Stimulated activated CD8-positive, alpha-beta memory T cell treated with anti-CD3 and anti-CD28 coated beads, Interleukin-12 subunit alpha, Interleukin-12 subunit beta, amount 100 ng/mL, for 24 hours (primary cell): Measurements from ENCODE around the gene OR9A4.
"Not testable (repeated sequence)": the region's sequence is repeated elsewhere in the genome, so short reads cannot be mapped to it uniquely, and the experiment has no call there.

Experiments used
- DNase-seq: peaks from one replicate; pipeline ENCODE4 v3.0.0-alpha.2; 2020; ENCODE audit errors: extremely low read depth

Gene OR9A4

GRCh38 chr7:141916099-141916498, at the start of gene OR9A4:
TSS of gene OR9A4 (plus strand) at chr7:141916399. CDS start at chr7:141918876, 2,477 bp downstream.
- no peak for DNase-seq

GRCh38 chr7:141866974-141867373, 49.2 kb upstream of the OR9A4 start:
- DNase-seq: no peak

- no peak for DNase-seq
Measured at GRCh38 chr7:141872931-141873330, 43.3 kb upstream of the OR9A4 start.

- DNase-seq: no peak
Measured at GRCh38 chr7:141874787-141875186, 41.4 kb upstream of the OR9A4 start.

- no peak for DNase-seq
Measured at GRCh38 chr7:141875453-141875852, 40.7 kb upstream of the OR9A4 start.

- DNase-seq: no peak
Measured at GRCh38 chr7:141876371-141876770, 39.8 kb upstream of the OR9A4 start.

- no peak for DNase-seq
Measured at GRCh38 chr7:141877365-141877764, 38.8 kb upstream of the OR9A4 start.

- DNase-seq: no peak
Measured at GRCh38 chr7:141880960-141881359, 35.2 kb upstream of the OR9A4 start.

GRCh38 chr7:141884539-141885225, 31.5 kb upstream of the OR9A4 start:
- DNase-seq: no peak

- no peak for DNase-seq
Measured at GRCh38 chr7:141889321-141889720, 26.9 kb upstream of the OR9A4 start.

- DNase-seq: no peak
Measured at GRCh38 chr7:141891336-141891735, 24.9 kb upstream of the OR9A4 start.

- DNase-seq: not testable (repeated sequence)
Measured at GRCh38 chr7:141899366-141899765, 16.8 kb upstream of the OR9A4 start.

GRCh38 chr7:141906285-141906684, 9.9 kb upstream of the OR9A4 start:
- no peak for DNase-seq

GRCh38 chr7:141911391-141911790, 4.8 kb upstream of the OR9A4 start:
- no peak for DNase-seq

GRCh38 chr7:141915565-141915964, 634 bp upstream of the OR9A4 start:
- no peak for DNase-seq

- no peak for DNase-seq
Measured at GRCh38 chr7:141920281-141920680, 4.1 kb downstream of the OR9A4 start.

- no peak for DNase-seq
Measured at GRCh38 chr7:141928146-141928844, 12.1 kb downstream of the OR9A4 start.

GRCh38 chr7:141928845-141929195, 12.6 kb downstream of the OR9A4 start:
- DNase-seq: no peak

GRCh38 chr7:141930211-141930610, 14.0 kb downstream of the OR9A4 start:
- no peak for DNase-seq

- DNase-seq: no peak
Measured at GRCh38 chr7:141941075-141941474, 24.9 kb downstream of the OR9A4 start.

GRCh38 chr7:141943846-141944245, 27.6 kb downstream of the OR9A4 start:
- no peak for DNase-seq

GRCh38 chr7:141944811-141945210, 28.6 kb downstream of the OR9A4 start:
- DNase-seq: no peak

- no peak for DNase-seq
Measured at GRCh38 chr7:141945356-141945755, 29.2 kb downstream of the OR9A4 start.

GRCh38 chr7:141946796-141947195, 30.6 kb downstream of the OR9A4 start, which contains the start of gene CLEC5A:
TSS of gene CLEC5A (minus strand) at chr7:141946974. CDS start at chr7:141946292, 682 bp downstream.
- DNase-seq: no peak
